Mucosa of descending colon (tissue), 3 donors: ENCODE measurements around the gene VIPR1. TPM values are rescaled to one million over a fixed set of nuclear protein-coding genes. Genes with fewer than 3 reads are reported as not detected.
A peak's percentile ranks its signal among the peaks of the same experiment; 100 is the strongest.

Experiments used
- ATAC-seq: fragments of 200-7000 bp; cut with Tn5 transposase; one replicate; pipeline ENCODE4 v1.9.1; 2020; ENCODE audit warnings: mild to moderate bottlenecking, moderate library complexity
- DNase-seq, 3 donors: peaks; one replicate each; pipeline ENCODE4 v3.0.0-alpha.2; 2020
- H3K36me3 ChIP-seq: fragments of 200-600 bp; one replicate; pipeline ENCODE4 v1.8.0; 2021; ENCODE audit warnings: low read depth, mild to moderate bottlenecking
- H3K4me1 ChIP-seq: fragments of 200-600 bp; one replicate; pipeline ENCODE4 v1.8.0; 2021; ENCODE audit warnings: low read depth, mild to moderate bottlenecking
- H3K4me3 ChIP-seq: fragments of 200-600 bp; one replicate; pipeline ENCODE4 v1.8.0; 2021; ENCODE audit warnings: mild to moderate bottlenecking
- H3K9me3 ChIP-seq: fragments of 200-600 bp; one replicate; pipeline ENCODE4 v1.8.0; 2021; ENCODE audit warnings: mild to moderate bottlenecking
- intact Hi-C, 2 donors: fragments of 100-400 bp; cut with DNase I in 1 of 2; cut with micrococcal nuclease in 1 of 2; formaldehyde crosslinking; loops; one replicate each; pipeline versions ENCODE4 v1.11.0 to v1.11.1; 2022; cut with DNase I, micrococcal nuclease
- total RNA-seq, 3 donors: library from RNA; stranded (reverse); fragmentation: NEBNext Ultra II Directional in 2 of 3; extraction: Animal tissue kit (Norgen Biotek cat#: 25700) in 2 of 3; gene quantifications; one replicate each; pipeline versions ENCODE4 v1.2.1 to v1.2.4, GENCODE V29; 2021 to 2023
- TF ChIP-seq, protein P1 (sequence below): fragments of 200-600 bp; IDR thresholded peaks from one replicate; pipeline ENCODE4 v1.8.0; 2022; ENCODE audit warnings: antibody characterized with exemption, mild to moderate bottlenecking
- donor health status: DM: no; HTN: no; CAD: no; lungs with moderate emphysema.
- donor health status: DM: no; HTN: no; CAD: no.
- donor health status: DM: no; HTN: yes; CAD: no.

The VIPR1 gene
- total RNA-seq, 3 donors from 2014 or later, result 68.9 to 202 (median 148) TPM

DNA sequence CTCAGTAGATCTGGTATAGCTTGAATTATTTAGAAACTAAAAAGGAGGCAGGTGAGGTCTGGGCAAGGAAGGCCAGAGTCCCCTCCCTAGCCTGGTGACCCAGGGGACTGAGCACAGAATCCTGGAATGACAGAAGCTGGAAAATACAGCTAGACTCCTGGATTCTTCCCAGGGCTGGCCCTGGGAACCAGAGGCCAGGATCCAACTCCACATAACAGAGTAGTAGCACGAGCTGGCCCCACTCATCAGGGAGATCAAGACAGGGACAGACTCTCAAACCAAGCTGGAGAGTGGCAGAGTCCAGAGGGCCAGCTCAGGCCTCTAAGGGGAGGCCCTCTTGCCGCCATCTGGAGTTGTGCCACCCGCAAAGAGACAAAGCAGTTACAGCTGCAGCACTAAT lies 10.7 kb downstream of the VIPR1 start:
- ATAC-seq (no peak), DNase-seq (no peak)
- Histone ChIP-seq H3K36me3 (no peaks in the 10 kb centered on the region), H3K4me1 (peaks cover 64% of the 10 kb centered on the region), H3K9me3 (no peaks in the 10 kb centered on the region), H3K4me3 (no peak overlapping the region)
- TF ChIP-seq, protein P1, sequence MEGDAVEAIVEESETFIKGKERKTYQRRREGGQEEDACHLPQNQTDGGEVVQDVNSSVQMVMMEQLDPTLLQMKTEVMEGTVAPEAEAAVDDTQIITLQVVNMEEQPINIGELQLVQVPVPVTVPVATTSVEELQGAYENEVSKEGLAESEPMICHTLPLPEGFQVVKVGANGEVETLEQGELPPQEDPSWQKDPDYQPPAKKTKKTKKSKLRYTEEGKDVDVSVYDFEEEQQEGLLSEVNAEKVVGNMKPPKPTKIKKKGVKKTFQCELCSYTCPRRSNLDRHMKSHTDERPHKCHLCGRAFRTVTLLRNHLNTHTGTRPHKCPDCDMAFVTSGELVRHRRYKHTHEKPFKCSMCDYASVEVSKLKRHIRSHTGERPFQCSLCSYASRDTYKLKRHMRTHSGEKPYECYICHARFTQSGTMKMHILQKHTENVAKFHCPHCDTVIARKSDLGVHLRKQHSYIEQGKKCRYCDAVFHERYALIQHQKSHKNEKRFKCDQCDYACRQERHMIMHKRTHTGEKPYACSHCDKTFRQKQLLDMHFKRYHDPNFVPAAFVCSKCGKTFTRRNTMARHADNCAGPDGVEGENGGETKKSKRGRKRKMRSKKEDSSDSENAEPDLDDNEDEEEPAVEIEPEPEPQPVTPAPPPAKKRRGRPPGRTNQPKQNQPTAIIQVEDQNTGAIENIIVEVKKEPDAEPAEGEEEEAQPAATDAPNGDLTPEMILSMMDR, result no peak
- intact Hi-C loops, result no loop called here

DNA sequence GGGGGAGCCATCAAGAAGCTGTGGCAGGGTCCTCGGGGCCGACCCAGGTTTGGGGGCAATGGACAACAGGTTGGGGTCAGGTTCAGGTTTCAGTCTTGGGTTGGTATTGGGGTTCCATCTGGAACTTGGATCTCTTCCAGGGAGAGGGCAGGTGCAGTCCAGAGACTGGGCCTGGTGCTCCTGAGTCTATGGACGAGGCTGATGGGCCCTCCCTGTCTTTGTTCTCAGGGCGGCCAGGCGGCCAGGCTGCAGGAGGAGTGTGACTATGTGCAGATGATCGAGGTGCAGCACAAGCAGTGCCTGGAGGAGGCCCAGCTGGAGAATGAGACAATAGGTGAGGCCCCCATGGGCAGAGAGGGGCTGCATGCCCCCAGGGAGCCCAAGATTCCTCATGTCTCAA lies 11.1 kb downstream of the VIPR1 start:
- TF ChIP-seq, protein P1, result no peak
- ATAC-seq, result no peak
- H3K36me3 ChIP-seq, result no peaks in the 10 kb centered on the region

DNA sequence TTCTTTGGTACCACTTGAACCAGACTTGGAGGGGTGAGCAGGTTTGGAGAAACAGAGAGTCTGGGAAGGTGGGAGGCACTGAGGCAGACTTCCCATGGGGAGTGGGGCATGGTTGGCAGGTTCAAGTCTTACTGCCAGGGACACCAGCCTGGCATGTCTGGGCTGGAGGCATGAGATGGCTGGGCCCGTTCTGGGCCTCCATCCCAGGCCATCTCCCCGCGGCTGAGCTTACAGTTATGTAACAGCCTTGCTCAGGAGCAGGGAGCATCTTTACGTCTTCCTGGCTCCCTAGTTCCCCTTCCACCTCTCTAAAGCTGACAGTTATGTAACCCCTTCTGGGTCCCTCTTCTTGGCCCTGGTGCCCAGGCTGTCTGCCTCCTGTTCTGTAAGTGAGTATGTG lies 12.4 kb downstream of the VIPR1 start:
- TF ChIP-seq, protein P1, result no peak
- Histone ChIP-seq H3K4me1 (peaks cover 62% of the 10 kb centered on the region), H3K36me3 (no peaks in the 10 kb centered on the region), H3K4me3 (no peak overlapping the region), H3K9me3 (no peaks in the 10 kb centered on the region)
- intact Hi-C loops, result no loop called here
- ATAC-seq, result no peak
- no peak for DNase-seq

More for the DNA sequence above, 11.1 kb downstream of the VIPR1 start:
- DNase-seq, result no peak
- H3K4me3 ChIP-seq, result no peak overlapping the region
- H3K9me3 ChIP-seq, result no peaks in the 10 kb centered on the region
- peaks cover 64% of the 10 kb centered on the region for H3K4me1 ChIP-seq
- intact Hi-C loops, result no loop called here

DNA sequence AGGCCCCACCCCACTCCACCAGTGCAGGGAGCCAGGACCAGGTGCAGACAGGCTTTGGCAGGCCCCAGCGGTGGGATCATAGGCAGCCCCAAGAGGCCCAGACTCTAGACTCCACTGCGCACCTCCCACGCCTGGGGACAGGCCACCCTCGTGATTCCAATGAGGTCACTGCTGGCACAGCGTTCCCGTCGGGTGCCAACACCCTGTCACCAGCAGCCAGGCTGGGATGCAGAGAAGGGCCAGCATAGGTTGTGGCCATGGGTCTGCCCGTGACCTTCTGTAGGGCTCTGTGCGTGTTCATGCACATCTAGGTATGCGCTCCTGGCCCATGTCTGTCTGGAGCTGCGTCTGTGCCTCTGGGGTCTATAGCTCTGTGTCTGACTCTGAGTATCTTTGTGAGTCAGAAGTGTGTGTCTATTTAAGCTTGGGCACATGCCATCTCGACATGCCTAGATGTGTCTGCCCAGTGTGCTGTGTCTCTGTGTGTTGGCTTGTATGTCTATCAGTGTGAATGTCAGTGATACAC lies 13.0 kb downstream of the VIPR1 start:
- intact Hi-C loops, result no loop called here
- ATAC-seq (peak; percentile 63), DNase-seq (peak; percentile 75 to 82 (median 76))
- TF ChIP-seq, protein P1, result no peak
- H3K4me1 ChIP-seq, result peaks cover 61% of the 10 kb centered on the region
- no peaks in the 10 kb centered on the region for H3K36me3 ChIP-seq
- no peak overlapping the region for H3K4me3 ChIP-seq
- no peaks in the 10 kb centered on the region for H3K9me3 ChIP-seq

DNA sequence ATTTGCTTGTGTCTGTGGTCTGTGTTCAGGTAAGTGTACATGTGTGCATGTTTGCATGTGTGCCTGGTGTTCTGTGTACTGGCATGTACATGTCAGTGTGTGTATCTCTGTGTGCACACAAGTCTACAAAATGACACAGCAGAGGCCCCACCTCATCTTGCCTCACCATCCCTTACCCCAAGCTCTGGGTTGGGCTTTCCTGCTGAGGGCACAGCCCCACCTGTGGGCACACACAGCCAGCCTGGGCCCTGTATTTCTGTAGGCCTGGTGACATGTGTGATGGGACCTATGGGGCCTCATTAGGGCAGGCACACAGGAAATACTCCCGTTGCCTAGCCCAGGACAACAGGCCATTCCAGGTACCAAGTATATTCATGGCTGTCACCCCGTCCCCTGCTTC lies 13.5 kb downstream of the VIPR1 start:
- peak; percentile 39 for ATAC-seq
- no peak overlapping the region for H3K4me3 ChIP-seq
- peaks cover 55% of the 10 kb centered on the region for H3K4me1 ChIP-seq
- TF ChIP-seq, protein P1, result no peak
- H3K9me3 ChIP-seq, result no peaks in the 10 kb centered on the region
- intact Hi-C loops, result no loop called here
- H3K36me3 ChIP-seq, result no peaks in the 10 kb centered on the region
- DNase-seq, result peak in 1 of 3 donors; percentile 55

DNA sequence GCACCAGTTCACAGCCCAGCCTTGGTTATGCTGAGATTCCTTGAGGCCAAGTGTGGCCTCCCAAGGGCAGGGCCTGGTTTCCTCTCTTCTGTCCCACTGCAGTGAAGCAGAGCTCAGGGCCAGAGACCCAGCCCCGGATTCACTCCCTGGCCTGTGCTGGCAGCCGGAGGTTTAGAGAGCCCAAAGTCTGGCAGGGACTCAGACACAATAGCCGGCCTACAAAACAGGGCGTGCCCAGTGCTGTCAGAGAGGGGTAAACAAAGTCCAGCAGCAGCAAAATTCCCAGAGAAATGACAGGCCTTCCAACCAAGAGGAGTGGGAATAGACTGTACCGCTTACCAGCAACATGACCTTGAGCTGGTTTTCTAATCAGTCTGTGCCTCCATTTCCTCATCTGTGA lies 14.0 kb downstream of the VIPR1 start:
- intact Hi-C loops, result no loop called here
- no peak overlapping the region for H3K4me3 ChIP-seq
- no peaks in the 10 kb centered on the region for H3K9me3 ChIP-seq
- peak; percentile 74 for ATAC-seq
- peak; percentile 76 to 83 (median 82) for DNase-seq
- H3K36me3 ChIP-seq, result no peaks in the 10 kb centered on the region
- TF ChIP-seq, protein P1, result no peak
- H3K4me1 ChIP-seq, result peaks cover 52% of the 10 kb centered on the region
